Muscle layer of duodenum (tissue), 2 donors: ENCODE results near the gene SCML1.

Source experiments
- H3K27ac ChIP-seq: one replicate; pipeline ENCODE4 v1.7.0; 2013; ENCODE audit warnings: mild to moderate bottlenecking, low read length
- H3K27me3 ChIP-seq: one replicate; pipeline ENCODE4 v1.7.0; 2013; ENCODE audit warnings: low read depth, mild to moderate bottlenecking, control low read depth, low read length
- H3K36me3 ChIP-seq, 2 donors: one replicate each; pipeline ENCODE4 v1.7.0; 2013; ENCODE audit warnings: low read length in 2 of 2, control low read depth in 1 of 2, mild to moderate bottlenecking in 1 of 2; ENCODE audit not compliant: insufficient read depth in 2 of 2, control insufficient read depth in 1 of 2
- H3K4me1 ChIP-seq, 2 donors: one replicate each; pipeline ENCODE4 v1.7.0; 2013; ENCODE audit warnings: low read length in 2 of 2, mild to moderate bottlenecking in 2 of 2, control low read depth in 1 of 2, moderate library complexity in 1 of 2; ENCODE audit not compliant: insufficient read depth in 2 of 2, control insufficient read depth in 1 of 2
- H3K4me3 ChIP-seq, 2 donors: one replicate each; pipeline ENCODE4 v1.7.0; 2013; ENCODE audit warnings: low read length in 2 of 2, low read depth in 1 of 2, mild to moderate bottlenecking in 1 of 2
- H3K9me3 ChIP-seq, 2 donors: one replicate each; pipeline ENCODE4 v1.7.0; 2013; ENCODE audit warnings: low read length in 2 of 2, control low read depth in 1 of 2, mild to moderate bottlenecking in 1 of 2; ENCODE audit not compliant: control insufficient read depth in 1 of 2
- donor health status: healthy.

Gene SCML1

DNA sequence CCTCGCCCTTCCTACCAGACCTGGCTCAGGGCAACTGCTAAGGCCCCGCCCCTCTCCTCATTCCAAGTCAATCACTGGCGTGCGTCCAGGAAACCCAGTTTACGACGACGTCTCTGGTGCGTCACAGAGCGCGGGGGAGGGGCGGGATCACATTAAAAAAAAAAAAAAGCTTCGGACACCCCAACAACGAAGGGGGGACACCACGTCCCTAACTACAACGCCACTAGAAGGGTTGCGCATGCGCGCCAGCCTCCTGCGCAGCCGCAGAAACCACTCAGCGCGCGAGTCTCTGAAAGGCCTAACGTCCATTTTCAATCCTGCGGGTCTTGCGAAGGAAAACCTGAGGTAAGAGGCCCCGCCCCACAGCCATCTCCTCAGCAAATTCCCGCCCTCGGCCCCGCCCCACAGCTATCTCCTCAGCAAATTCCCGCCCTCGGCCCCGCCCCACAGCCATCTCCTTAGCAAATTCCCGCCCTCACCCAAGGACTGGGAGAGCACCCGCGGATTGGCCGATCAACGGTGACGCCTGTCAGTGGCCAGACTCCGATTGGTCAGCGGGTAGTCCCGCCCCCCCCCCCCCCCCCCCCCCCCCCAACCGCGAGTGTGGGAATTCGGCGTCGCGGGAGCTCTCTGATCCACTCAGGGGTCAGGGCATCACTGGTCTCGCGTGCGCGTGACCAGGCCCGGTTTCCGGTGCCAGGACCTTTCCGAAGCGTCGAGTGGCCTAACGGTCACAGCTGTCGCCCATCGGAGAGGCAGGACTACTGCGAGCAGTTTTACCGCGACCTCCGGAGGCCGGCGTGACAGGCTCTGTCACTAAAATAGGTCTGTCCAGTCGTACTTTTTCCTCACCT, at the start of gene SCML1:
Gene SCML1 (plus strand): TSS at position 638 of the 854 bp plus-strand sequence. CDS start 6,694 bp downstream, outside the sequence.
- H3K9me3 ChIP-seq: no peaks in the 10 kb centered on the region
- no peaks in the 10 kb centered on the region for H3K4me1 ChIP-seq
- no peaks in the 10 kb centered on the region for H3K36me3 ChIP-seq
- H3K27ac ChIP-seq: peak within 1 kb of the TSS; percentile 94
- no peaks in the 10 kb centered on the region for H3K27me3 ChIP-seq
- H3K4me3 ChIP-seq: peak within 1 kb of the TSS; percentile 65 to 76

DNA sequence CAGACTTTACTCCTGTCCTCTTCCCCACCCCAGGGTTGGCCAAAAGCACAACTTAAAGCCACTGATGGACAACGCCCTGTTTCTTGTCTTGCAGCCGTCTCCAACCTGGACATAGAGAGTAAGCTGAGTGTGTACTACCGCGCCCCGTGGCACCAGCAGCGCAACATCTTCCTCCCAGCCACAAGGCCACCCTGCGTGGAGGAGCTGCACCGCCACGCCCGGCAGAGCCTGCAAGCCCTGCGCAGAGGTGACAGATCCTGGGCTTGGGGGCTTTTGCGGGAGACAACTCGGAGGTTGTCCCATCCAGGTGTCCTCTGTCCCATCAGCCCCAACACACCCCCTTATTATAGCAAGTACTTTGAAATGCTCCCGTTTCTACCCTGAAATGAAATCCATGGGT, 49.6 kb upstream of the SCML1 start:
- Histone ChIP-seq H3K27me3 (no peaks in the 10 kb centered on the region), H3K9me3 (no peaks in the 10 kb centered on the region), H3K27ac (no peak overlapping the region), H3K4me3 (no peak overlapping the region), H3K4me1 (no peaks in the 10 kb centered on the region), H3K36me3 (no peaks in the 10 kb centered on the region)

- no peaks in the 10 kb centered on the region for H3K27me3 ChIP-seq
- H3K36me3 ChIP-seq: no peaks in the 10 kb centered on the region
- no peak overlapping the region for H3K27ac ChIP-seq
- no peaks in the 10 kb centered on the region for H3K9me3 ChIP-seq
- H3K4me1 ChIP-seq: no peaks in the 10 kb centered on the region
- H3K4me3 ChIP-seq: no peak overlapping the region
Observed at GRCh38 chrX:17689971-17690409, 47.3 kb upstream of the SCML1 start.

DNA sequence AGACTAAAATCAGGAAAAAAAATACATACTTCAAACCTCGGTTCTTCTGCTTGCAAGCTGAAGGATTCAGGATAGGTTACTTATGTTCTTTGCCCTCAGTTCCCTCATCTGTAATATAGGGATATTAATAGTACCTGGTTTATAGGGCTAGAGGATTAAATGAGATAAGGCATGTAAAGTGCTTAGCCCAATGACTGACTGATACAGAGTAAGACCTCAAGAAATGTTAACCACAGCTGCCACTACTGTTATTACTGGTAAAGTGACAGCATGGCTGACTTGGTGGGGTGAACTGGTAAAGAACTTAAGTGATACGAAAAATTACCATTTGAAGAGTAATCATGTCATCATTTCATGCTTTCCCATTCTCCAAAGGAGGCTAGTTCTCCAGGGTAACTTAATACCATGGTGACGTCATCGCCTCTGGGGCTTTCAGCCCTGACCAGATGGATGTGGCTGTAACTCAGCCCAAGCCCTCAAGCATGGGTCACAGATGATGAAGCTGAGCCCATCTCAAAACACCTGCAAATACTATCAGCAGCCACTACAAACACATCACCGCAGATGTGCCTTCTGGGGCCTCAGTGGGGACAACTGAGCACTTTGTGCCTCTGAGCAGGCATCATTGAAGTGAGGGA, 44.5 kb upstream of the SCML1 start:
- Histone ChIP-seq H3K4me1 (no peaks in the 10 kb centered on the region), H3K27me3 (no peaks in the 10 kb centered on the region)

GRCh38 chrX:17697191-17697590, 40.1 kb upstream of the SCML1 start:
- no peaks in the 10 kb centered on the region for H3K4me1 ChIP-seq
- no peak overlapping the region for H3K4me3 ChIP-seq
- H3K27me3 ChIP-seq: no peaks in the 10 kb centered on the region
- no peaks in the 10 kb centered on the region for H3K36me3 ChIP-seq
- no peak overlapping the region for H3K27ac ChIP-seq
- no peaks in the 10 kb centered on the region for H3K9me3 ChIP-seq

More for the DNA sequence above, 44.5 kb upstream of the SCML1 start:
- Histone ChIP-seq H3K9me3 (no peaks in the 10 kb centered on the region), H3K36me3 (no peaks in the 10 kb centered on the region), H3K27ac (no peak overlapping the region), H3K4me3 (no peak overlapping the region)

GRCh38 chrX:17700976-17701375, 36.3 kb upstream of the SCML1 start:
- H3K9me3 ChIP-seq: no peaks in the 10 kb centered on the region
- H3K27me3 ChIP-seq: no peaks in the 10 kb centered on the region

GRCh38 chrX:17703201-17703600, 34.1 kb upstream of the SCML1 start:
- Histone ChIP-seq H3K36me3 (no peaks in the 10 kb centered on the region), H3K9me3 (no peaks in the 10 kb centered on the region), H3K27me3 (no peaks in the 10 kb centered on the region), H3K4me1 (no peaks in the 10 kb centered on the region), H3K4me3 (no peak overlapping the region), H3K27ac (no peak overlapping the region)

More at GRCh38 chrX:17700976-17701375, 36.3 kb upstream of the SCML1 start:
- H3K27ac ChIP-seq: no peak overlapping the region
- H3K4me1 ChIP-seq: no peaks in the 10 kb centered on the region
- no peaks in the 10 kb centered on the region for H3K36me3 ChIP-seq
- no peak overlapping the region for H3K4me3 ChIP-seq

- Histone ChIP-seq H3K27me3 (no peaks in the 10 kb centered on the region), H3K36me3 (no peaks in the 10 kb centered on the region), H3K9me3 (no peaks in the 10 kb centered on the region), H3K4me1 (no peaks in the 10 kb centered on the region), H3K27ac (no peak overlapping the region), H3K4me3 (no peak overlapping the region)
Observed at GRCh38 chrX:17705211-17705610, 32.1 kb upstream of the SCML1 start.

DNA sequence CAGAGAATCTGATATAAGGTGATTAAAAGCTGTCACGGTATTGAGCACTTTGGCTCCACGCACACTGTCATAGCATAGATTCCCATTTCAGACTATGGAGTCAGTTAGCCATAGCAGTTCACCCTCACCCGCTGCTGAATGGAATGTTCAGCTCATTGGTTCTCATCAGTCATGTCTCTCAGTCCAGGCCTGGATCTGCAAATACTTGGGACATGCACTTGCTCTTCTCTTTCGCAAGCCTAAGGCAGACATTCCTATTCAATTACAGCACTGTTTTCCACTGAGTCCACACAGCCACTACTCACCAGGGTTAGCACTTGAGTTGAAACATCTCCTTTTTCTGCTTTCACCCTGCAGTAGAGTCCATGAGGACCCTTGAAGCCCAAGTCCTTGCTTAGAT, 30.6 kb upstream of the SCML1 start:
- Histone ChIP-seq H3K27me3 (no peaks in the 10 kb centered on the region), H3K9me3 (no peaks in the 10 kb centered on the region), H3K4me3 (no peak overlapping the region), H3K36me3 (no peaks in the 10 kb centered on the region), H3K4me1 (no peaks in the 10 kb centered on the region), H3K27ac (peak overlapping the region; percentile 23)

GRCh38 chrX:17707731-17708130, 29.6 kb upstream of the SCML1 start:
- Histone ChIP-seq H3K4me1 (no peaks in the 10 kb centered on the region), H3K36me3 (no peaks in the 10 kb centered on the region), H3K9me3 (no peaks in the 10 kb centered on the region), H3K4me3 (no peak overlapping the region), H3K27ac (no peak overlapping the region), H3K27me3 (no peaks in the 10 kb centered on the region)

GRCh38 chrX:17710871-17711301, 26.4 kb upstream of the SCML1 start:
- no peaks in the 10 kb centered on the region for H3K4me1 ChIP-seq
- no peak overlapping the region for H3K4me3 ChIP-seq
- no peaks in the 10 kb centered on the region for H3K27me3 ChIP-seq
- no peaks in the 10 kb centered on the region for H3K9me3 ChIP-seq
- H3K27ac ChIP-seq: no peak overlapping the region
- no peaks in the 10 kb centered on the region for H3K36me3 ChIP-seq
